Activated CD4-positive, alpha-beta T cell treated with anti-CD3 and anti-CD28 coated beads, Interleukin-2, amount 10 ng/mL, durations not matched to agents 7 days and 5 days (primary cell): ENCODE data around the gene C11orf58. TPM values are rescaled to one million over a fixed set of nuclear protein-coding genes. Genes with fewer than 3 reads are reported as not detected.

Source experiments
- CTCF ChIA-PET: fragments of 350-600 bp; sonication (Branson Sonifier 250); formaldehyde crosslinking; loops from one replicate; lab custom pipeline; 2021; ENCODE audit warnings: antibody characterized with exemption; lab: Charles Lee
- POLR2A ChIA-PET: fragments of 350-600 bp; sonication (Branson Sonifier 250); formaldehyde crosslinking; loops from one replicate; lab custom pipeline; 2021; ENCODE audit warnings: antibody characterized with exemption; lab: Charles Lee
- DNase-seq: peaks from one replicate; pipeline ENCODE4 v3.0.0-alpha.2; 2020
- H3K27ac Mint-ChIP-seq: one replicate; pipeline ENCODE4 v1.8.0; 2021; ENCODE audit warnings: mild to moderate bottlenecking, moderate library complexity, mixed read lengths
- H3K27me3 Mint-ChIP-seq: one replicate; pipeline ENCODE4 v1.8.0; 2021; ENCODE audit warnings: mixed read lengths
- H3K36me3 Mint-ChIP-seq: one replicate; pipeline ENCODE4 v1.8.0; 2021; ENCODE audit warnings: low read depth, mixed read lengths
- H3K4me1 Mint-ChIP-seq: one replicate; pipeline ENCODE4 v1.8.0; 2021; ENCODE audit warnings: mixed read lengths
- H3K4me3 Mint-ChIP-seq: one replicate; pipeline ENCODE4 v1.8.0; 2021; ENCODE audit warnings: mild to moderate bottlenecking, moderate library complexity, mixed read lengths
- H3K9me3 Mint-ChIP-seq: one replicate; pipeline ENCODE4 v1.8.0; 2021; ENCODE audit warnings: mixed read lengths
- total RNA-seq, 2 experiments: library from RNA; stranded (reverse); gene quantifications; one replicate each; pipeline ENCODE4 v1.2.3, GENCODE V29; 2021

Gene C11orf58
- total RNA-seq, 2 experiments from 2014 or later: 119 to 137 TPM

GRCh38 chr11:16799890-16800289, 61.4 kb downstream of the C11orf58 start:
- Mint-ChIP-seq H3K4me3 (no peak overlapping the region), H3K4me1 (peaks cover 5% of the 10 kb centered on the region), H3K36me3 (no peaks in the 10 kb centered on the region), H3K27me3 (no peaks in the 10 kb centered on the region), H3K9me3 (no peaks in the 10 kb centered on the region), H3K27ac (no peak overlapping the region)
- POLR2A ChIA-PET: no interaction called here
- CTCF ChIA-PET: interaction anchor here (1.2 kb wide), 1 partner anchor 11 kb away, joined by 3 read pairs; no protein-coding TSS in a partner anchor
- no peak for DNase-seq

- Mint-ChIP-seq H3K4me1 (peaks cover under 1% of the 10 kb centered on the region), H3K27me3 (no peaks in the 10 kb centered on the region), H3K36me3 (no peaks in the 10 kb centered on the region), H3K9me3 (no peaks in the 10 kb centered on the region), H3K4me3 (no peak overlapping the region), H3K27ac (no peak overlapping the region)
- ChIA-PET CTCF (interaction anchor here (1.2 kb wide), 1 partner anchor 11 kb away, joined by 3 read pairs; no protein-coding TSS in a partner anchor), POLR2A (no interaction called here)
- no peak for DNase-seq
Measured at GRCh38 chr11:16800382-16800781, 61.9 kb downstream of the C11orf58 start.

- ChIA-PET POLR2A (no interaction called here), CTCF (interaction anchor here (0.5 to 1.7 kb wide), 6 partner anchors 12 to 1271 kb away, joined by 3 to 5 read pairs (median 4); no protein-coding TSS in a partner anchor)
- Mint-ChIP-seq H3K27me3 (no peaks in the 10 kb centered on the region), H3K9me3 (no peaks in the 10 kb centered on the region), H3K4me3 (no peak overlapping the region), H3K36me3 (no peaks in the 10 kb centered on the region), H3K27ac (no peak overlapping the region), H3K4me1 (no peaks in the 10 kb centered on the region)
- no peak for DNase-seq
Measured at GRCh38 chr11:16801288-16801980, 63.0 kb downstream of the C11orf58 start.

GRCh38 chr11:16804104-16804947, 65.9 kb downstream of the C11orf58 start:
- no peak overlapping the region for H3K27ac Mint-ChIP-seq
- no peaks in the 10 kb centered on the region for H3K36me3 Mint-ChIP-seq
- DNase-seq: no peak
- CTCF ChIA-PET: no interaction called here
- H3K4me3 Mint-ChIP-seq: no peak overlapping the region
- H3K4me1 Mint-ChIP-seq: peaks cover 3% of the 10 kb centered on the region
- no peaks in the 10 kb centered on the region for H3K9me3 Mint-ChIP-seq
- H3K27me3 Mint-ChIP-seq: no peaks in the 10 kb centered on the region
- POLR2A ChIA-PET: no interaction called here

- Mint-ChIP-seq H3K27ac (no peak overlapping the region), H3K4me1 (peaks cover 3% of the 10 kb centered on the region), H3K9me3 (no peaks in the 10 kb centered on the region), H3K27me3 (no peaks in the 10 kb centered on the region), H3K36me3 (no peaks in the 10 kb centered on the region), H3K4me3 (no peak overlapping the region)
- no peak for DNase-seq
- ChIA-PET CTCF (interaction anchor here (0.6 kb wide), 1 partner anchor 19 kb away, joined by 4 read pairs; no protein-coding TSS in a partner anchor), POLR2A (no interaction called here)
Measured at GRCh38 chr11:16805938-16806337, 67.5 kb downstream of the C11orf58 start.

GRCh38 chr11:16806791-16807190, 68.3 kb downstream of the C11orf58 start:
- CTCF ChIA-PET: no interaction called here
- no peak overlapping the region for H3K27ac Mint-ChIP-seq
- peaks cover 3% of the 10 kb centered on the region for H3K4me1 Mint-ChIP-seq
- no peak overlapping the region for H3K4me3 Mint-ChIP-seq
- H3K36me3 Mint-ChIP-seq: no peaks in the 10 kb centered on the region
- no peaks in the 10 kb centered on the region for H3K9me3 Mint-ChIP-seq
- DNase-seq: no peak
- POLR2A ChIA-PET: no interaction called here
- H3K27me3 Mint-ChIP-seq: no peaks in the 10 kb centered on the region

GRCh38 chr11:16807306-16807705, 68.9 kb downstream of the C11orf58 start:
- H3K27me3 Mint-ChIP-seq: no peaks in the 10 kb centered on the region
- CTCF ChIA-PET: interaction anchor here (0.6 to 0.7 kb wide), 2 partner anchors 22 to 63 kb away, joined by 3 read pairs; no protein-coding TSS in a partner anchor
- H3K4me3 Mint-ChIP-seq: no peak overlapping the region
- no peak for DNase-seq
- peaks cover 3% of the 10 kb centered on the region for H3K4me1 Mint-ChIP-seq
- H3K36me3 Mint-ChIP-seq: no peaks in the 10 kb centered on the region
- no peaks in the 10 kb centered on the region for H3K9me3 Mint-ChIP-seq
- POLR2A ChIA-PET: no interaction called here
- no peak overlapping the region for H3K27ac Mint-ChIP-seq
